DMS 273 treated with DMSO at 0.1 percent for 48 hours (cell line): ENCODE measurements around the gene PNISR.
"Not testable (repeated sequence)": the region's sequence is repeated elsewhere in the genome, so short reads cannot be mapped to it uniquely, and the experiment has no call there.

ENCODE experiments used
- DNase-seq: peaks from one replicate; lab custom pipeline; 2025; lab: John Stamatoyannopoulos, UW

The PNISR gene

GRCh38 chr6:99424761-99425646 is at the start of gene PNISR:
PNISR (minus strand) TSS chr6:99425308; CDS start chr6:99414659, 10,649 bp downstream.
- DNase-seq, result peak; percentile 98

- DNase-seq, result no peak
Measured at GRCh38 chr6:99473730-99474129, 48.6 kb upstream of the PNISR start.

- DNase-seq, result no peak
Measured at GRCh38 chr6:99471638-99472037, 46.5 kb upstream of the PNISR start.

- no peak for DNase-seq
Measured at GRCh38 chr6:99467509-99468106, 42.5 kb upstream of the PNISR start.

DNA sequence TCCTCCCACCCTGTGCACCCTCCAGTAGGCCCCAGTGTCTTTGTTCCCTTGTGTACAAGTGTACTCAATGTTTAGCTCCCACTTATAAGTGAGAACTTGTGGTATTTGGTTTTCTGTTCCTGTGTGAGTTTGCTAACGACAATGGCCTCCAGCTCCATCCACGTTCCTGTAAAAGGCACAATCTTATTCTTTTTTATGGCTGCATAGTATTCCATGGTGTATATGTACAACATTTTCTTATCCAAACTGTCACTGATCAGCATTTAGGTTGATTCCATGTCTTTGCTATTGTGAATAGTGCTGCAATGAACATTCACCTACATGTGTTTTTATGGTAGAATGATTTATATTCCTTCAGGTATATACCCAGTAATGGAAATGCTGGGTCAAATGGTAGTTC is 34.0 kb upstream of the PNISR start:
- not testable (repeated sequence) for DNase-seq

DNA sequence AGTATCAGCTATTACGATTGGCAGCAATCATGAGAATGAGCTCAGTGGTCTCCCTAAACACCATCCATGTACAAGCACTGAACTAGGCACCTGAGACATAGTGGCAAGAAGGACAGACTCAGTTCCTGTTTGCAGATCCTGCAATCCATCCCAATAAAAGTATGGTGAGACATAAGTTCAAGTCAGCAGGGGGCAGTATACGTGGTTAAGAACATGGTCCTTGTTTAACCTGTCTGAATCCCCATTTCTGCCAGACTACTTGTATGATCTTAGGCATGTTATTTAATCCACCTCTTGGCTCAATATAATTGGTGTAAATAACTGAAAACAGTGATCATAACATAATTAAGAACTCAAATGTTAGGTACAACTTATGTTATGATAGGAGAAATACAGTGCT is 33.2 kb upstream of the PNISR start:
- DNase-seq, result no peak

- no peak for DNase-seq
Measured at GRCh38 chr6:99446076-99446475, 21.0 kb upstream of the PNISR start.

GRCh38 chr6:99434702-99435530 is 9.8 kb upstream of the PNISR start:
- DNase-seq, result peak; percentile 4

- no peak for DNase-seq
Measured at GRCh38 chr6:99432877-99433276, 7.8 kb upstream of the PNISR start.

DNA sequence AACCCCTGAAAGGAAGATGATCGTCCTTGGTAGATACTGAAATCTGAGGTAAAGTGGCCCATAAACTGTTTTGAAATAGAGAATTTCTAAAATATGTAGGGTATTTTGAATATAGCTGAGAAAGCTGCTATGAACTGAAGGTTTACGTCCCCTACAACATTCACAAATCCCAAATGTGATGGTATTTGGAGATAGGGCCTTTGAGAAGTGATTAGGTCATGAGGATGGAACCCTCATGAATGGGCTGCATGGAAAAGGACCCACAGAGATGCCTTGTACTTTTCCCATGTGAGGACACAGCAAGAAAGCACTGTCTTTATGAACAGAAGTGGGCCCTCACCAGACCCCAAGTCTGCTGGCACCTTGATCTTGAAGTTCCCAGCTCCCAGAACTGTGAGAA is 6.8 kb upstream of the PNISR start:
- no peak for DNase-seq

- DNase-seq, result no peak
Measured at GRCh38 chr6:99427988-99428387, 2.9 kb upstream of the PNISR start.

DNA sequence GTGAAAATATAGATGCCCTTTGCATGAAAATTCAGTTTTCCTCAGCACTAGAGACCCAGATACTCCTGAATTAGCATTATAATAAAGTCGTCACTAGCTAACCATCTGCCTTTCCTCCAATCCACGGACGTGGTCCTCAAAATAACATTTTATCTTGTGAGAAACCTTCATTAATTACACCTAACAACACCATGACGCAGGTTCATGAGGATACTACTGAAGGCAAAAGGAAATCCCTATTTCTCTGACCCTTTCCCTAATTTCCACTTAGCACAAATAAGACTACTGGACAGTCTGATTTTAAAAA is 1.3 kb upstream of the PNISR start:
- DNase-seq, result no peak

DNA sequence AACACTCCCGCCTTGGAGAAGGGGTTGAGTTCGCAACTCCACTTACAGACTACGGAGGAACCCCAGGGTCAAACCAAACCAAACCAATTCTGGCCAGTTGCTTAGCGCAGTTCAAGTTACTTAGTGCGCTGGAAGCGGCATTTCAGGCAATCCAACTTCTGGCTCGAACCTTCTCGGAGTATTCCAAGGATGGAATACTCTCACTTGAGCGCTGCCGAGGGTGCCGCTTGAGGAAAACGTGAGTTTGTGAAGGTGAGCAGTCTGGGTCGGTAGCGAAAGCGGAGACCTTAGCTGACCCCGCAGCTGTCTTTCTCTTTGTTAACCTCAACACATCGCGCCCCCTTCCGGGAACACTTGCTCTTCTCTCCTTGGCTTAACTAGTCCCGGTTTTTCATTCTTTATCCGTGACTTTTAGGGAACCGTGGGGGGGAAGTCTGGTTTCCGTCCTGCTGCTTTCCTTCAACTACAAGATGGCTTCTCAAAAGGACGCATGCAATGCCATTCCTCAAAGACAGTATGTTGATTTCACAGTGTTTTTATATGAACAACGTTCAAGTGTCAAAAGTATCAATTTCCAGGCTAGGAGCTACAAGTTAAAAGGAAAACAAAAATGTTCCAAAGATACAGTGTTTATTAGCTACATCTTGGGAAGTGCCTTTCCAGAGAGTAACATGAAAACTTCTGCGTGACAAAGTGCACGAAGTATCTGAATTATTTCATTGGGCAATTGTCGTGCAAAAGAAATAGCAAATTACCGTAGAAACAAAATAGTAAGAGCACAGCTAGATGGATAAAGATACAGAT is 741 bp upstream of the PNISR start:
- peak; percentile 91 for DNase-seq

DNA sequence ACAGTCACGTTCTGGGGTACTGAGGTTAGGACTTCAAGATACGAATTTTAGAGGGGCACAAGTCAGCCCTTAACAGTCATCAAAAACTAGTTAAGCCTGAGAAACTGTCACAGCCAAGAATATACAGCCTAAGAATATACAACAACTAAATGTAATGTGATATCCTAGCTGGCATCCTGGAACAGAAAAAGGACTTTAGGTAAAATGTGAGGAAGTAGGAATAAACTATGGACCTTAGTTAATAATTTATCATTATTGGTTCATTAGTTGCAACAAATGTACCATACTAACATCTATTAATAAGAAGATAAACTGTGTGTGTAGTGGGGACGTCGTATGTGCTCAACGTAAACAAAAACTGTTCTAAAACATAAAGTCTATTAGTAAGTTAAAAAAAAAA is 1.1 kb downstream of the PNISR start:
- no peak for DNase-seq

GRCh38 chr6:99422912-99423311 is 2.2 kb downstream of the PNISR start:
- DNase-seq, result no peak

DNA sequence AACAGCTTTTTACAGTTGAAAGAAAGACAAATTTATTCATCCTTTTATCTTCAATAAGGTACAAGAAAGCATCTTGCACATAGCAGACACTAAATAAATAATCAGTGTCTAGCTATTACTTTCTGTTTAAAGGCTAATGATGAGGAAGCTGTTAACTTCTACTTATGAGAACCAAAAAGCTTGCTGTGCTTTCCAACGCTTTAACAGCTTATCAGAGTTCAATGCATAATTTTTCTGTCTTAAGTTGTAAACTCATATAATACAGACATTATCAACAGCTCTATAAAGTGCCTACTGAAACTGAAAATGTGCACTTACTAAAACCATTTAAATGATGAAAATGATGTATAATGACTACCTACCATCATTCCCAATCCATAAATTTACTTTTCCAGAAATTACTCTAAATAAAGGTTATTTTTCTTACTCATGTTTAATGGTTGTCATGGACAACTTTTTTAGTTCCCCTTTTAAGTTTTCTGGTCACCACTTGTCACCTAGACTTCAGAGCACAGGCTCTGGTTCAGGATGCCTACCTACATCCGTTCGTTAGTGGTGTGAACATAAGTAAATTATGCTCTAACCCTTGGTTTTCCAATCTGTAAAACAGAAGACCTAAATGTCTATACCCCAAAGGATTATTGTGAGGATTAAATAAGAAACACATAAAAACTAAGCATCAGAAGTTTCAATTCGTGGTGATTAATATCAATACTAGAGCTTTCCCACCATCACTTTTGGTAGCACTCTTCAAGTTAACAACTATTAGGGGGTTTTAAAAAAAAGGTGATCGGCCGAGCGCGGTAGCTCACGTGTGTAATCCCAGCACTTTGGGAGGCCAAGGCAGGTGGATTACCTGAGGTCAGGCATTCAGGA is 8.0 kb downstream of the PNISR start:
- no peak for DNase-seq

GRCh38 chr6:99416226-99416625 is 8.9 kb downstream of the PNISR start:
- no peak for DNase-seq

- no peak for DNase-seq
Measured at GRCh38 chr6:99415446-99415845, 9.7 kb downstream of the PNISR start.

DNA sequence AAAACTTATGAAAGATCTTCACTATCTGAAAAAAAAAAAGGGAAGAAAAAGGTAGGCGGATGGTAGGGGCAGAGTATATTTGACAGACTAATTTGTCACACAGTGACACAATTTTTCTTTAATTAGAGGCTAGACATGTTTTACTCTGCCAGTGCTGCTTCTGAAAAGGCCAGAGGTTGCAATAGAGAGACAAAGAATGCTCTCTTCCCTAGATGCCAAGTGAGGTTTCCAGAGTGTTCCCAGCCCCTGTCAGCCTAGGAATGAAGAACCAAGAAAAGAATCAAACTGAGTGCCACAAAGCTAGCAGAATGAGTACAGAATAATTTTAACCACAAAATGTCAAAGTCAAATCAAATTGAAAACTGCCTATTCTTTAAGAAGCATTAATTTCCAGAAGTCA is 13.0 kb downstream of the PNISR start:
- DNase-seq, result no peak

GRCh38 chr6:99409672-99410071 is 15.4 kb downstream of the PNISR start:
- DNase-seq, result no peak

- no peak for DNase-seq
Measured at GRCh38 chr6:99407076-99407475, 18.0 kb downstream of the PNISR start.
